SKM-1 treated with dmso at 0.1 percent for 144 hours (cell line): ENCODE measurements around the gene SLC16A3.
"Not testable (repeated sequence)": the region's sequence is repeated elsewhere in the genome, so short reads cannot be mapped to it uniquely, and the experiment has no call there.

Source experiments
- DNase-seq: peaks from one replicate; lab custom pipeline; 2025; ENCODE audit not compliant: unreplicated experiment; lab: John Stamatoyannopoulos, UW

Gene SLC16A3

DNA sequence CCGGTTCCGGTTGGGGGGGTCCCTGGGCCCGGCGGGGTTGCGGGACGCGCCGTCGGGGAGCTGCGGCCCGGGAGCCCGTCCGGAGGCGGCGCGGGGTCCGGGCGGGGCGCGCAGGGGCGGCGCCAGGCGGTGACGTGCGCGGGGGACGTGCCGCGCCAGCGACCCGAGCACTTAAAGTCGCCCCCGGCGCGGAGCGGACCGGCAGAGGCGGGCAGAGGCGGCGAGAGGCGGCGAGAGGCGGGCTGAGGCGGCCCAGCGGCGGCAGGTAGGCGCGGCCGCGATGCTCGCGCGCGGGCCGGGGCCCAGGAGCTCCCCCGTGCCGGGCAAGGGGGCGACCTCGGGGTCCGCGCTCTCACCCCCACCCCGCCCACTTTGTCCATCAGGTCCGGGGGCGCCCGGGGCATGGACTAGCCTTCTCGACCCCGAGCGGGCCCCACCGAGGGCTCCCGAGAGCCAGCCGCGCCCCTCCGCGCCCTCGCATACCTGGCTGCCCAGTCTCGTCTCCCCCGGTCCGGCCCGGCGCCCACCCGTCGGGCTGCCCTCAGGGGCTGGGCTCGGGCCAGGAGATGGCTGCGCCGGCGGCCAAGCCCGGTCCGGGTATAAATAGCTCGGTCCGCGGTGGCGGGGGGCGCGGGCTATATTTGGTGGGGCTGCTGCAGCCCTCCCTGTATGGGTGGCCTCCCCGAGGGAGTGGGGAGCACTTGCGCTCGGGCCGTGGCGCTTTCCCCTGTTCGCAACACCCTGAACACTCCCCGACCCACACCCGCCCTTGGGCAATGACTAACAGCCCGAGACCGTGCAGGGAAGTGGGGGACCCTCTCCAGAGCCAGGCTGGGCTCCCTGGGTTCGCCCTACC is at the start of gene SLC16A3:
Gene SLC16A3, plus strand, starts transcription at position 201 of the 856 bp plus-strand sequence. CDS start 6,967 bp downstream, outside the sequence.
- peak; percentile 47 for DNase-seq

DNA sequence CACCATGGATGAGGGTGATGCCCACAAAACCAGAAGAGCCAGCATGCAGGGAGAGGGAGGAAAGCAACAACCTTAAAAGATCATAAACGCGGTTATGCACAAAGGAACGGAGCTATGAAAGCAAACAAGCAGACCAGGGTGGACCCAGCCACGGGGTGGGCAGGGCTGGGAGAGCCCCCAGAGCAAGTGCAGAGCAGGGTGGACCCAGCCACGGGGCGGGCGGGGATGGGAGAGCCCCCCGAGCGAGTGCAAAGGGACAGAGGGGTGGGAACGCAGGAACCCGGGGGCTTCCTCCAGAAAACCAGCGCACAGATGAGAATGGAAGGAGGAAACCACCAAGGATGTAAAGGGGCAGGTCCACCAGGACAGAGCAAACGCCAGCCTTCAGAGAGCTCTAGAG is 49.4 kb upstream of the SLC16A3 start:
- DNase-seq = no peak

DNA sequence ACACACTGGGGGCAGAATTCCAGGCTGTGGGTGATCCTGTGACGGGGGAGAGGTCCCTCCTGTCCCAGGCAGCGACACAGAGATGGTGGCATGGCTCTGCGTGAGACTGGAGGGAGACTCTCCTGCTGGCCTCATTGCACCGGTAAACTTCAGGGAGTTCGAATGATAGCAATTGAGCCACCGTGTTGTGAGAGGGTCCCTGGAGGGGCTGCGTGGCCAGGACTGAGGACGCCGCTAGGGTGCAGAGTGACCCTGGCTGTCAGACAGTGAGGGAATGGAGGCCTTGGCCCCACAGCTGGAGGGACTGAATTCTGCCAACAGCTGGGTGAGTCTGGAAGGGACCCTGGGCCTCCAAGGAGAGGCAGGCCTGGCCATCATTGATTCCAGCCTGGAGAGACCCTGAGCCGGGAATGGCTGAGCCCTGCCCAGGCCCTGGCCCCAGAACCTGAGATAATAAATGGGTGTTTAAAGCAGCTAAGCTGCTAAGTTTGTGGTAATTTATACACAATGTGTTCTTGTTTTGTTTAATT is 48.8 kb upstream of the SLC16A3 start:
- no peak for DNase-seq

DNA sequence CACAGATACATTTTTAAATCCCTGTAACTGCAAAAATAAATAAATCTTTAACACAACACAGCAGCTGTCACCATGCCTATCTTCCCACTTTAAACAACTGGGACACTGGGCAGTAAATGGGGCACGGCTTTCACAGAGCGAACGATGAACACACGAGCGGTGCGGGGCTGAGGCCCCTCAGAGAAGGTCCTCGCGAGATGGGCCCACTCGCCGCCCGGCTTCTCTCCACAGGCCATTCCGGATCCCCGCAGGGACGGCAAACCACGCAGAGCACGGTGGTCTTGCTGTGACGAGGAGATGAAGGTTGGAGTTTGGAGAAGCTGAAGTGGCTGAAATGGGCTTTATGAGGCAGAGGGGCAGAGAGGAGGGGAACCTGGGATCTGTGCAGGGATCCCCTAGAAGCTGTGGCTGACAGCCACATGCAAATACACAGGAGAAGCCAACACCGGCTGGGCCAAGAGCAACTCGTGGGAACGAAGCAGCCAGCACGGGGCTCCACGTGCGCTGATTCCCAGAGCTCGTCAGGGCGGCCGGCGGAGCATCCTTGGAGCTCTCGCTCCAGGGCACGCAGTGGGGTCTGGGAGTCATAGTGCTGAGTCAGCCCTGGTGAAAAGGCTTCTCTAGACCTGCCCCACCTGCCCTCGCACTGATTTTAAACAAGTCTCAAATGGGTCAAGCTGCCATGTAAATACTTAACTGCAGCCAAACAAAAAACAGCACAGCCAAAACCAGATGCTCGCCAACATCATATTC is 47.9 kb upstream of the SLC16A3 start:
- DNase-seq = no peak

DNA sequence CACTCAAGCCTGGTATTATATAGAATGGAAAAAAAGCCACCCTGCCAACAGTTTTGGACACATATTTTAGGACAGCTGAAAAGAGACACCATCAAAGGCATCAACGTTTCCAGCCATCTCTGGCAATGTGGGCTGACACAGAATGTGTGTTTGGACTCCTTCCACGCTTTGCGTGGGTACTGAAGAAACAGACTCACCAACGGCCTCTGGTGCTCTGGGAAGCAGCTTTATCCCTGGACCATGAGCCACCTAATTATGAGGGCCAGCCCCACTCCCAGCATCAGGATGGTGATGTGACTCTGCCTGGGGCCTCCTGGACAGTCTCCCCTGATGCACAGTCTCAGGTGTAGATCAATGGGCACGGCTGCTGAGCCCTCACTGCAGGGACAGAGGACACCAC is 44.1 kb upstream of the SLC16A3 start:
- DNase-seq = no peak

DNA sequence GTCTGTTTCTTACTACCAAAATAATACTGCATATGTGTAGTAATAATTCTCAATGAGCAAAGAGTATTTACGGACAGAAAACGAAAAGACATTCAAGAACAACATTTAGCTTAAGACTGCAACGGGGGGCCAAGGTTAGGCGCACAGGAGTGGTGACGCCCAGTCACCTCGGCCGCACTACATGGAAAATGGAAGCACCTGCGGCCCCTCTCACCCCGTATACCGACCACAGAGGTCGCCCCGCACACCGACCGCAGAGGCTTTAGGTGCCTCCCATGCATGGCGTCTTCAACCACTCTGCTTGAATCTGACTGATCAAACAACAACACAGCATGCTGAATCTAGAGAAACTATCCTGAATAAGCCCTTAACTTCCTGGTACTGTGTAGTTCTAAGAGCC is 42.6 kb upstream of the SLC16A3 start:
- DNase-seq = no peak

DNA sequence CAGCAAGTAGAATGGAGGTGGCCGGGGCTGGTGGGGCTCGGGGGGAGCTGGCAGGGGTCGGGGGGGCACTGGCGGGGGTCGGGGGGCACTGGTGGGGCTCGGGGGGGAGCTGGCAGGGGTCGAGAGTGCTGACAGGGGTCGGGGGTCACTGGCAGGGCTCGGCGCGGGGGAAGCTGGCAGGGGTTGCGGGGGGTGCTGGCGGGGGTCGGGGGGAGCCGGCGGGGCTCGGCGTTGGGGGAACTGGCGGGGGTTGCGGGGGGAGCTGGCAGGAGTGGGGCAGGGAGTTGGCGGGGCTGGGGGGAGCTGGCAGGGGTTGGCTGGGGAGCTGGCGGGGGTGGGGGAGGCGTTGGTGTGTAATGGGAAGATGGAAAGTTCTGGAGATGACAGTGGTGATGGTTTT is 41.3 kb upstream of the SLC16A3 start:
- DNase-seq = no peak

DNA sequence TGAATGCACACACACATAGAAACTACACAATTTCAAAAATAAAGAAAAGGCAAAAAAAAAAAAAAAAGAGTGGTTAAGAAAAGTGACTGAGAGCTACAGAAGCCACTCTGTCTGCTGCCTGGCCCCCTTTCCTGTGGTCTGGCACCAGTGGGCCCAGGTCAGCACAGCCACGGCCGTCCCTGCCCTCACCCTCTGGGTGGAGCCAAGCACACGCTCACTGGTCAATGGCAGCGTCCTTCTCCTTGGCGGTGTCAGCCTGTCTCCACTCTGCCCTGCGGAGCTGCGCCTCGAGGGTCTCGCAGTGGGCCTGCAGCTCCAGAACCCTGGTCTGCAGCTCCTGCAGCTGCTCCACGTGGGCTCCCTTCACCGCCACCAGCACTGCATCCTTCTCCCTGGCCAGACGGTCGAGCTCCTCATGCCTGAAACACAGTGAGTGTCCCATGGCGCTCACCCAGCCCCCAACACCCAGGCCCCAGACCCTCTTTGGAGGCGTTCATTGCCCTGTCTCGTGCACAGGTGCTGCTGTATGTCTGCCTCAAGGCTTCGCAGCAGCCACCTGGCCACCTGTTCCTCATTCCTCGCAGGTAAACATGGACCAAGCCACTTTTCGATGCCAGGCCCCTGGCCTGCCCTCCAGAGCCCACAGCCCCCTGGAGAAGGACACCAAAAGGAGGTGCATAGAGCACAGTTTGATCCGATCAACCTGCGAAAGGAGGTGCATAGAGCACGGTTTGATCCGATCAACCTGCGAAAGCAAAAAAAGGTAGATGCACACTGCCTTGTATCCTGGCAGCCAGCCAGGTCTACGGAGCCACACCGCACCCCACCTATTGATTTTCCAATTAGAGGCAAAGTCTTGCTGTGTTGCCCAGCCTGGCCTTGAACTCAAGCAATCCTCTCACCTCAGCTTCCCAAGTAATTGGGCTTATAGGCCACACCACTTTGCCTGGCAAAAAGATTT is 40.6 kb upstream of the SLC16A3 start:
- DNase-seq = no peak

DNA sequence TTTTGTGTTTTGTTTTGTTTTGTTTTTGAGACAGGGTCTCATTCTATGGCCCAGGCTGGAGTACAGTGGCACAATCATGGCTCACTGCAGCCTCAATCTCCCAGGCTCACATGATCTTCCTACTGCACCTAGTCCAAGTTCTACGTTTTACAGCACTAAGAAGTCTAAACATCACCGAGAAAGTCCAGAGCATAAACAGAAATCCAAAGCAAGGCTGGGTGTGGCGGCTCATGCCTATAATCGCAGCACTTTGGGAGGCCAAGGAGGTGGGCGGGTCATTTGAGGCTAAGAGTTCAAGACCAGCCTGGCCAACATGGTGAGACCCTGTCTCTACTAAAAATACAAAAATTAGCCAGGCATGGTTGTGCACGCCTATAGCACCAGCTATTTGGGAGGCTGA is 35.8 kb upstream of the SLC16A3 start:
- not testable (repeated sequence) for DNase-seq

DNA sequence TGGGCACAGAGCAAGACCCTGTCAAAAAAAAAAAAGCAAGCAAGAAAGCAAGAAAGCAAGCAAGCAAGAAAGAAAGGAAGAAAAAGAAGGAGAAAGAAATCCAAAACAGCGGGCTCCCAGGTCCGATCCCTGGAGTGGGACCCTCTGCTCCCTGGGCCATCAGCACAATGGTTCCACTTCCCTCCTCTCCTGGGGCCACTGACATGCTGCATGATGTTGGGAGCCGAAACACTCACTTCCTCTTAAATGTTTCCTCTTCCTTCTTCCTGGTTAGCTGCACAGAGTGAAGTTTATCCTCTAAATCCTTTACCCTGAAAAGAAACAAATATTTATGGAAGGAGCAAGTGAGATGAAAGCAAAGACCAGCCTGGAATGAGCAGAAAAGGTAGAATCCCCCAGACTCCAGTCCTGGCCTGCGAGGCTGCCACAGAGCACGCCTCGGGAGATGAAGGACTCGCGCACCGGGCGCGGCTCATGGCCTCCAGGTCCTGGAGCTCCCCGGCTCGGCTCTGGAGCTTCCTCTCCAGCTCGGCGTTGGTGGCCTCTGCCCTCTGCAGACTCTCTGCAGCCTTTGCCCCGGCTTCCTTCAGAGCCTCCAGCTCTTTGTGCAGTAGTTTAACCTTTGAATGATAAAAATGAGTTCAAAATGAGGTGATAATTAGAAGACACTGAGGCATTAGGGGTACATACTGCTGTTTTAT is 35.2 kb upstream of the SLC16A3 start:
- DNase-seq = peak; percentile 70

DNA sequence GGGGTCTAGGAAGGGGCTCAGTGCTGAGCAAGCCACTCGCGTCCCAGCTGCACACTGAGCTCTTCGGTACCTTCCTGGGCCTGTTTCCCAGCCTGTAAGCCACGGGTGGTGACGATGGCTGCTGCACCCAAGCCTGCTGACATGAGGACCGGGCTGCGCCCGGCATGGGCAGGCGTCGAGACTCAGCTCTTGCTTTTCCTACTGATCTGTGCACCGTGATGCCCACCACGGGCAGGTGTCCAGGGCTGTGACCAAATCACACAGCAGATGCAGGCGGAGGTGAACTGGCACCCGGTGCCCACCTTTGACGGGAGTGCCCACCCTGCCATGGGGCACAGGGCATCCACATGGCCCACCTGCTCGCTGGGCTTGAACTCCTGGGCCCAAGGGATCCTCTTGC is 34.1 kb upstream of the SLC16A3 start:
- DNase-seq = no peak

DNA sequence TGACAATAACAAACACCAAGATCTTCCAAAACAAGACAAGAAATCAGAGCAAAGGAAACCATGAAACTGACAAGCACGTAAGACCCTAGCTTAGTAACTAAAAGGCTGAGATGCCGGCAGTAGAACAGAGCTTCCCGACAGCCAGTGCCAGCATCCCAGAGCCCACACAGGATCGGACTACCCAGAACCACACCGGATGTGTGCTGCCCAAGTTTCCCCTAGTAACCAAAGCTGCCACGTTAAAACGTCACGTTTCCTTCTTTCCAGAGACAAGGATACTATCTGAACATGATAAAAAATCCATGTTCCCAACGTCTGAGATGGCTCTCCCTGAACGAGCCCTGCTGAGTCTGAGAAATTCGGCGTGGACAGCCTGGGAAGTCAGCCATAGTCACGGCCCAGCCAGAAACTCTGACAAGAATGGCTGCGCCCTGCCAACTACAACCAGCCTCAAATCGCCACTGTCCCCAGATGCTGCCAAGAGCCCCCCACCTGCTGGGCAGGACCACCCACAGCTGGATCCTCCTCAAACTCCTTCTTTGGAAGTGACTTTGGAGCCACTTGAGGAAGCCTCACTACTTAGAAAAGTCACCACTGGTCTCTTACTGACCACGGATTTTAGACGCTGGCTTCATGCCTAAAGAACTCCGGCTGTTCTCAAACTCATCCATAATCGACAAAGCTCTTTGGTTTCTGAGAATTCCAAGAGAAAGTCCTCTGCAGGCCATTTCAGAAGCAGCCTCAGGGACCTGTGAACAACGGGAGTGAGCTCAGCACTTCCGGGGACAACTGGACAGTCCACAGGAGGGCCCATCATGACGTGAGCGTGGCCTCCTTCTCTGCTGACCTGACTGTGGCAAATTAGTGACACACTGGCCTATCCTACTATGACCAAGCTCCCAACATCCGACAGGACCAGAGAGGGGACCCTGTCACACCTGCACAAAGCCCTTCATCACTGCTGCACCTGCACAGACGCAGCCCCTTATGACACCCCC is 32.9 kb upstream of the SLC16A3 start:
- DNase-seq = no peak

DNA sequence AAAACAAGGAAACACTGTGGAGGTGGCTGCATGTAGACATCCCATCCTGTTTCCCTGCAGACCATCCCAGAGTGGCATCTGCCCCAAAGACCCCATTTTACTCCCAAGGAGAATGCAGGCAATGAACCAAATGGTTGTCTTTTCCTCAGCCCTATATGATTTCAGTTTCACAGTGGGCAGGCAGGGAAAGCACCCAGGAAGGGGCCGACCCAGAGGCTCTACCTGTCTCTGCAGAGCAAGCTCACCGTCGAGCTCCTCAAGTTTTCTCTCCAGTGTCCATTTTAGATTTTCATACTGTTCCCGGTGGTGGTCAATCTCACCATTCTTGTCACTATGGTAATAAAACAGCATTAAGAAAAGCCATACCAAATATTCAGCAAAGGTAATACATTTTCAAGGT is 30.8 kb upstream of the SLC16A3 start:
- no peak for DNase-seq

DNA sequence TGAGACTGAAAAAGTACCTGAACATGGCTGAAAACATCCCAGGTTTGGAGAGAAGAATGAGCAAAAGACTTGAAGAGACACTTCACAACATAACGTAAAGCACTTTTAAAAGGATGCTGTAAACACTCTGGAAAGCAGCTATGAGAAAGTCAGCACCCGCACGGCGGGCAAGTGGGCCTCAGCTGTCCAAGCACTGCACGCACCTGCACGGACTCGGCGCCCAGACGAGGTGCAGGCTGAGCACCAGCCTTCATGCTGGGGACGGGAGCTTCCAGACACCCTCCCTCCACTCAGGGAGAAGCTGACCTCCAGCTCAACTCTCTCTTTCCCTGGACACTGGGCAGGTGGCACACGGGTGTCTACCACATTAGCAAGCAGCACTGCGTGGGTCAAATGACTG is 29.3 kb upstream of the SLC16A3 start:
- no peak for DNase-seq

DNA sequence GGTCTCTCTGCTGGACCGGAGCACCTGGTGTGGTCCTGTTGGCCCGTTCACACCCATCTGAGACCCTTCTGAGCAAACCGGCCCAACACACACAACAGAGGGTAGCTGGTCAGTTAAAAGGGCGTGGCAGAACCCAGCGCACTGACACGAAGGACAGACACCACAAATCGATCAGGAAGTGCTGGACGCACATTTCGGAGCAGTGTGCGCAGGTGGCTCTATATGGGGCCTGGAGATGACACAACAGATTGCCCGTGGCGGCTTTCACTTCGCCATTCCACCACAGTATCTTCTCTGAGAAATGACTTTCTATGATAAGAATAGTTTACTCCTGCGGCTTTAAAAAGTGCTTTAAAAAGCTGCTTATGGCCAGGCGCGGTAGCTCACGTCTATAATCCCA is 28.7 kb upstream of the SLC16A3 start:
- no peak for DNase-seq

DNA sequence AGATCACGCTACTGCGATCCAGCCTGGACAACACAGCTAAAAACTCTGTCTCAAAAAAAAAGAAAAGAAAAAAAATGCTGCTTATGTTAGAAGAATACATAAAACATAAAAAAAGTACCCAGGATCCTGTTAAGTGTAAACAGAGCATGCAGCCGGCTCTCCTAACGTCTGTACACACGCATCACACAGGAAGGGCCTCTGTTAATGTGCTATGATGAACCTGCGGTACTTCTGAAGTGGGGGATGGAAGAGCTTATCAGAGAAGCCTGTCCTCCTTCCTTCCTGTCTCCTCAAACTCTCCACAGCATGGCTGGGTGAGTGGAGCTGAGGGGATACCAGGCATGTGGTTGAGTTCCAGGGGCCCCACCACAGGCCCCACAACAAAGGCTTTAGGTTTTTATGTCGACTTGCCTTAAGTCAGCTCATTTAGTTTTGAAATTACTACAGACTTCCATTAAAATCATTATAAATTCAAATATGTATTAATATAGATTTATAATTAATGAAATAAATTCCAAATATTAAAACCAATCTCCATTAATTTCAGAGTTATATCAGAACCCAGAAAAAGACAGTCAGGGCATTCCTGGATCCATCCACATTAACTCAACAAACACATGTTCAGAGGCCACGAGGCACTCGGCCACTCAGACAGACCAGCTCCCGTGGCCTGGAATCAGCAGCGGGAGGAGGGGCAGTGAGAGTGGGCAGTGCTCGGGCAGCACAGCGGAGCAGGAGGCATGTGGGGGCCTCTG is 27.9 kb upstream of the SLC16A3 start:
- DNase-seq = no peak

DNA sequence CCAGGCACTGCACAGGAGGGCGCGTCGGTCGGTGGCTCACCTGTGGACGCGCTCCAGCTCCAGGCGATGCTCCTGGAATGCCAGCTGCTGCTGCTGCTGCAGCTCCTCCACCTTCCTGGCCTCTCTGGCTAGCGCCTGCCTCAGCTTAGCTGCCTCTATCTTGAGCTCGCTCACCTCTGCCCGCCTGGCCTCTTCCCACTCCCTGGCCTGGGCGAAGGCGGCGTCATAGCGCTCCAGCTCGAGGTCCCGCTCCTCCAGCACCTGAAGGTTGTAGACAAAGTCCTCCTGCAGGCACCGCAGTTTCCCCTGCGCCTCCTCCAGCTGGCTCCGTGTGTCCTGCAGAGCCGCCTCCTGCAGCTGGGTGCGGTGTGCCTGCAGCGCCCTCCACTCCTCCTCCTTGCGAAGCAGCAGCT is 27.3 kb upstream of the SLC16A3 start:
- DNase-seq = no peak

DNA sequence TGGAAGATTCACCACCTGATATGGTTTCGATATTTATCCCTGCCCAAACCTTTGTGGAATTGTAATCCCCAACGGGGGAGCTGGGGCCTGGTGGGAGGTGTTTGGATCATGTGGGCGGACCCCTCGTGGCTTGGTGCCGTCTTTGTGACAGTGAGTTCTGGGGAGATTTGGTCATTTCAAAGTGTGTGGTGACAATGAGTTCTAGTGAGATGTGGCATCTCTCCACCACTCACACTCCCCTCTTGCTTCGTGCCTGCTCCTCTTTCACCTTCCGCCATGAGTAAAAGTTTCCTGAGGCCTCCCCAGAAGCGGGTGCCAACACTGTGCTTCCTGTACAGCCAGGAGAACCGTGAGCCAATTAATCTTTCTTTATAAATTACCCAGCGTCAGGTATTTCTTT is 25.9 kb upstream of the SLC16A3 start:
- DNase-seq = no peak
